K562 (cell line): Measurements from ENCODE around the gene SERPINA1. TPM values are rescaled to one million over a fixed set of nuclear protein-coding genes. Genes with fewer than 3 reads are reported as not detected.

Experiments
- ATAC-seq: fragments of 200-7000 bp; cut with Tn5 transposase; 3 replicates; pipeline ENCODE4 v1.9.1; 2020; ENCODE audit warnings: moderate library complexity
- BruUV-seq: library from RNA; stranded (reverse); fragments of 400-500 nt; replicated peaks from 2 replicates; lab custom pipeline; 2021; lab: Mats Ljungman, UMichigan
- CTCF ChIA-PET: fragments of 300-600 bp; formaldehyde crosslinking; extraction: SDS; loops from one replicate; lab custom pipeline; 2021; ENCODE audit warnings: low intra/inter-chr PET ratio; lab: Yijun Ruan, JAX
- POLR2A ChIA-PET: fragments of 300-600, 350-650 bp; sonication (Branson Sonifier 250); formaldehyde crosslinking; extraction: SDS; loops from one replicate; lab custom pipeline; 2021; ENCODE audit warnings: antibody characterized with exemption, inconsistent platforms; lab: Yijun Ruan, JAX
- DNase-seq, 4 experiments: peaks; one replicate each; pipeline versions ENCODE4 v3.0.0 to v3.0.0-alpha.2; 2011 to 2018; ENCODE audit warnings: low spot score in 3 of 4, mixed read lengths in 3 of 4; ENCODE audit errors: extremely low read depth in 1 of 4
- FAIRE-seq: peaks from 2 replicates; lab custom pipeline; 2011; peaks lifted over from hg19 to GRCh38; lab: Jason Lieb, UNC
- H2AFZ ChIP-seq: 2 replicates; pipeline ENCODE4 v1.6.0; 2011; ENCODE audit warnings: low read depth, low read length, control low read depth, inconsistent platforms
- H3K27ac ChIP-seq: fragments of 200-600 bp; 3 replicates; pipeline ENCODE4 v1.8.0; 2011; ENCODE audit warnings: low read depth, mild to moderate bottlenecking, control low read depth, inconsistent platforms, low read length, moderate library complexity, mixed read lengths; ENCODE audit errors: extremely low read depth
- H3K27me3 ChIP-seq, 2 experiments: fragments of 300-600 bp in 1 of 2; 2 replicates in 1 of 2; 3 replicates in 1 of 2; pipeline versions ENCODE4 v1.6.0 to v1.8.0; 2011; ENCODE audit warnings: inconsistent platforms in 2 of 2, low read length in 2 of 2, mild to moderate bottlenecking in 1 of 2, mixed read lengths in 1 of 2, moderate library complexity in 1 of 2; ENCODE audit not compliant: control insufficient read depth in 2 of 2, insufficient read depth in 2 of 2
- H3K36me3 ChIP-seq: fragments of 300-600 bp; 3 replicates; pipeline ENCODE4 v1.8.0; 2011; ENCODE audit warnings: mild to moderate bottlenecking, low read length, inconsistent platforms; ENCODE audit not compliant: control insufficient read depth, insufficient read depth
- H3K4me1 ChIP-seq, 2 experiments: fragments of 200-600 bp in 1 of 2; replicated peaks in 1 of 2; 2 replicates in 1 of 2; 3 replicates in 1 of 2; pipeline versions ENCODE4 v1.5.1 to v1.8.0; 2011; ENCODE audit warnings: inconsistent platforms in 2 of 2, low read length in 2 of 2, mild to moderate bottlenecking in 1 of 2, mixed read lengths in 1 of 2, moderate library complexity in 1 of 2; ENCODE audit not compliant: control insufficient read depth in 2 of 2, insufficient read depth in 2 of 2
- H3K4me2 ChIP-seq: 2 replicates; pipeline ENCODE4 v1.6.1; 2011; ENCODE audit warnings: low read length, control low read depth, inconsistent platforms, mixed read lengths; ENCODE audit not compliant: insufficient read depth
- H3K4me3 ChIP-seq: fragments of 200-600 bp; sonication (generic), shearing (Covaris generic); 2 replicates; pipeline ENCODE4 v1.5.1; 2016; ENCODE audit warnings: control low read depth, inconsistent platforms
- H3K79me2 ChIP-seq: fragments of 200-600 bp; 3 replicates; pipeline ENCODE4 v1.8.0; 2011; ENCODE audit warnings: low read length, inconsistent platforms; ENCODE audit not compliant: control insufficient read depth, insufficient read depth
- H3K9ac ChIP-seq, 2 experiments: 2 replicates each; pipeline versions ENCODE4 v1.6.0 to v1.6.1; 2011; ENCODE audit warnings: low read depth in 2 of 2, low read length in 2 of 2, control low read depth in 1 of 2, inconsistent platforms in 1 of 2, mild to moderate bottlenecking in 1 of 2, mixed read lengths in 1 of 2; ENCODE audit not compliant: insufficient read depth in 1 of 2
- H3K9me1 ChIP-seq: one replicate; pipeline ENCODE4 v1.6.0; 2011; ENCODE audit warnings: inconsistent platforms, mild to moderate bottlenecking, low read length, moderate library complexity; ENCODE audit not compliant: control insufficient read depth, insufficient read depth
- H3K9me3 ChIP-seq: replicated peaks from 2 replicates; pipeline ENCODE4 v1.5.1; 2011; ENCODE audit warnings: low read depth, low read length, inconsistent platforms; ENCODE audit not compliant: control insufficient read depth, insufficient read depth
- H4K20me1 ChIP-seq: replicated peaks from 2 replicates; pipeline ENCODE4 v1.6.1; 2011; ENCODE audit warnings: low read length, inconsistent platforms, mixed read lengths; ENCODE audit not compliant: control insufficient read depth, insufficient read depth
- FOXJ3 ChIP-seq: sonication (generic); formaldehyde crosslinking; IDR thresholded peaks from 2 replicates; pipeline ENCODE4 v1.4.0; 2020; ENCODE audit warnings: mild to moderate bottlenecking, missing genetic modification reagents
- HNRNPK ChIP-seq: fragments of 200-400 bp; formaldehyde crosslinking; IDR thresholded peaks from one replicate; pipeline ENCODE4 v1.6.1; 2018; ENCODE audit warnings: mild to moderate bottlenecking, low read depth, low read length; ENCODE audit not compliant: poor library complexity, severe bottlenecking
- MEIS2 ChIP-seq: fragments of 450-650 bp; IDR thresholded peaks from 2 replicates; pipeline ENCODE4 v1.6.1; 2014; ENCODE audit warnings: mild to moderate bottlenecking; ENCODE audit not compliant: partially characterized antibody
- RB1 ChIP-seq: fragments of 450-650 bp; IDR thresholded peaks from 2 replicates; pipeline ENCODE4 v1.6.1; 2017; ENCODE audit warnings: low read depth, mild to moderate bottlenecking
- SP2 ChIP-seq: IDR thresholded peaks from 2 replicates; pipeline ENCODE4 v1.6.1; 2011; ENCODE audit warnings: mild to moderate bottlenecking, low read depth, low read length, moderate library complexity; ENCODE audit not compliant: poor library complexity, severe bottlenecking; ENCODE audit errors: extremely low read depth
- STAG1 ChIP-seq: sonication (generic); formaldehyde crosslinking; IDR thresholded peaks from 2 replicates; pipeline ENCODE4 v1.5.0; 2020; ENCODE audit warnings: missing genetic modification reagents, borderline replicate concordance
- ZBTB7A ChIP-seq: IDR thresholded peaks from 2 replicates; pipeline ENCODE4 v1.6.1; 2011; ENCODE audit warnings: low read depth, mild to moderate bottlenecking, low read length, moderate library complexity, borderline replicate concordance; ENCODE audit not compliant: control insufficient read depth
- ZNF586 ChIP-seq: fragments of 450-650 bp; formaldehyde crosslinking; conservative IDR thresholded peaks from 2 replicates; pipeline ENCODE4 v1.4.0; 2020; ENCODE audit warnings: mild to moderate bottlenecking, moderate library complexity
- ZNF75A ChIP-seq: fragments of 450-650 bp; formaldehyde crosslinking; IDR thresholded peaks from 2 replicates; pipeline ENCODE4 v1.4.0; 2020; ENCODE audit warnings: mild to moderate bottlenecking
- ZNF76 ChIP-seq: fragments of 250-450 bp; sonication (Bioruptor Pico); IDR thresholded peaks from 2 replicates; pipeline ENCODE4 v1.4.0; 2020; ENCODE audit warnings: mild to moderate bottlenecking, moderate library complexity, borderline replicate concordance
- ZNF79 ChIP-seq: fragments of 250-450 bp; sonication (Bioruptor Pico); IDR thresholded peaks from 2 replicates; pipeline ENCODE4 v1.4.0; 2020; ENCODE audit warnings: low read depth, mild to moderate bottlenecking, moderate library complexity
- WGBS: fragments of 100-300 bp; shearing (Covaris generic); methylation state at CpG from one replicate; pipeline ENCODE4 v1.1.6; 2016; ENCODE audit warnings: low coverage, mixed read lengths; ENCODE audit not compliant: insufficient coverage; ENCODE audit errors: missing lambda C conversion rate; 5-methylcytosine and 5-hydroxymethylcytosine counted together
- in situ Hi-C: fragments of 300-500 bp; cut with MboI; formaldehyde crosslinking; loops from 4 replicates; pipeline ENCODE4 v1.15.0; 2018; ENCODE audit warnings: inconsistent platforms, mixed read lengths
- intact Hi-C: fragments of 100-400 bp; cut with micrococcal nuclease; formaldehyde crosslinking; loops from 2 replicates; pipeline ENCODE4 v1.14.2; 2022
- polyA plus RNA-seq, 8 experiments: library from polyadenylated mRNA; depleted of rRNA in 4 of 8; stranded (reverse) in 5 of 8; unstranded in 3 of 8; fragments of >200 nt; fragmentation: Nextera tagmentation in 2 of 8; fragmentation: Illumina TruSeq in 1 of 8; extraction: Ambion mirVana in 2 of 8; extraction: Trizol in 1 of 8; gene quantifications; 2 replicates each; pipeline versions ENCODE4 v1.2.1 to v1.2.3, GENCODE V29; 2011 to 2014; ENCODE audit warnings: inconsistent platforms in 1 of 8, missing spikeins in 1 of 8
- total RNA-seq, 7 experiments: library from RNA; depleted of rRNA in 6 of 7; stranded (reverse); fragments of >200 nt in 6 of 7; fragmentation: Illumina TruSeq in 2 of 7; extraction: Trizol in 2 of 7; gene quantifications; 2 replicates each; pipeline versions ENCODE4 v1.2.1 to v1.2.3, GENCODE V29; 2011 to 2021; ENCODE audit warnings: low replicate concordance in 1 of 7
- TF ChIP-seq, protein P1 (sequence below): sonication (generic); formaldehyde crosslinking; IDR thresholded peaks from 2 replicates; pipeline ENCODE4 v1.8.1; 2022; ENCODE audit warnings: missing genetic modification reagents
- TF ChIP-seq, protein P2 (sequence below): fragments of 450-650 bp; IDR thresholded peaks from one replicate; pipeline ENCODE4 v1.6.1; 2018; ENCODE audit warnings: mild to moderate bottlenecking, moderate library complexity; ENCODE audit not compliant: partially characterized antibody
- TF ChIP-seq, protein P3 (sequence below): sonication (generic); formaldehyde crosslinking; IDR thresholded peaks from 2 replicates; pipeline ENCODE4 v1.4.0; 2020; ENCODE audit warnings: mild to moderate bottlenecking, missing genetic modification reagents
- TF ChIP-seq, protein P4 (sequence below): fragments of 450-650 bp; IDR thresholded peaks from 2 replicates; pipeline ENCODE4 v1.6.1; 2017; ENCODE audit warnings: mild to moderate bottlenecking, moderate library complexity

Gene SERPINA1
- total and polyA plus RNA-seq, 9 of the 15 experiments (the other 6 are each of a cell fraction or from before 2014, with no cell fraction given): 4.1 TPM; not detected in 8

DNA sequence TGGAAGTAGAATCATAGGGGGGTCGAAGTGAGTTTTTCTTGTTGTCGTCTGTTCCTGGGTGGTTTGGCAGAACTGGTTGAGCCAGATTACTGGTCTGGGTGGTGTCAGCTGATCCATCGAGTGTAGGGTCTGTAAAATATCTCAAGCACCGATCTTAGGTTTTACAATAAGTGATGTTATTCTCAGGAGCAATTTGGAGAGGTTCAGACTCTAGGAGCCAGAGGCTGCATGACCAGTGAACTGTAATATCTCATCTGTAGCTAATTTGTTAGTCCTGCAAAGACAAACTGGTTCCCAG lies 9.7 kb upstream of the SERPINA1 start:
- Histone ChIP-seq H4K20me1 (no peaks in the 10 kb centered on the region), H3K36me3 (no peaks in the 10 kb centered on the region), H3K4me3 (no peak overlapping the region), H3K27me3 (peaks cover 0 to 5% of the 10 kb centered on the region in 2 experiments; a peak in 1 of 5 replicates), H3K9me1 (no peaks in the 10 kb centered on the region), H3K27ac (no peak overlapping the region), H3K9me3 (no peaks in the 10 kb centered on the region), H3K79me2 (no peaks in the 10 kb centered on the region), H2AFZ (no peak overlapping the region), H3K4me2 (no peak overlapping the region), H3K4me1 (no peaks in the 10 kb centered on the region), H3K9ac (no peak overlapping the region)
- ATAC-seq (no peak), DNase-seq (no peak), FAIRE-seq (no peak)
- CTCF ChIA-PET: no interaction called here
- intact Hi-C loops: no loop called here
- in situ Hi-C loops: no loop called here
- POLR2A ChIA-PET: interaction anchor here (0.6 kb wide), 1 partner anchor 284 kb away, joined by 4 read pairs; no protein-coding TSS in a partner anchor
- BruUV-seq: no TSS peak
- WGBS: 0% methylated on average over 4 of the region's 4 CpGs
- TF ChIP-seq ZNF586 (CRISPR knock-in tag) (no peak), RB1 (no peak), ZNF75A (no peak), ZBTB7A (no peak), SP2 (no peak), ZNF79 (CRISPR knock-in tag) (no peak), STAG1 (CRISPR knock-in tag) (no peak), ZNF76 (CRISPR knock-in tag) (no peak), FOXJ3 (CRISPR knock-in tag) (no peak), MEIS2 (no peak), HNRNPK (no peak)
- TF ChIP-seq, protein P1, sequence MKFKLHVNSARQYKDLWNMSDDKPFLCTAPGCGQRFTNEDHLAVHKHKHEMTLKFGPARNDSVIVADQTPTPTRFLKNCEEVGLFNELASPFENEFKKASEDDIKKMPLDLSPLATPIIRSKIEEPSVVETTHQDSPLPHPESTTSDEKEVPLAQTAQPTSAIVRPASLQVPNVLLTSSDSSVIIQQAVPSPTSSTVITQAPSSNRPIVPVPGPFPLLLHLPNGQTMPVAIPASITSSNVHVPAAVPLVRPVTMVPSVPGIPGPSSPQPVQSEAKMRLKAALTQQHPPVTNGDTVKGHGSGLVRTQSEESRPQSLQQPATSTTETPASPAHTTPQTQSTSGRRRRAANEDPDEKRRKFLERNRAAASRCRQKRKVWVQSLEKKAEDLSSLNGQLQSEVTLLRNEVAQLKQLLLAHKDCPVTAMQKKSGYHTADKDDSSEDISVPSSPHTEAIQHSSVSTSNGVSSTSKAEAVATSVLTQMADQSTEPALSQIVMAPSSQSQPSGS (CRISPR knock-in tag): no peak
- TF ChIP-seq, protein P2, sequence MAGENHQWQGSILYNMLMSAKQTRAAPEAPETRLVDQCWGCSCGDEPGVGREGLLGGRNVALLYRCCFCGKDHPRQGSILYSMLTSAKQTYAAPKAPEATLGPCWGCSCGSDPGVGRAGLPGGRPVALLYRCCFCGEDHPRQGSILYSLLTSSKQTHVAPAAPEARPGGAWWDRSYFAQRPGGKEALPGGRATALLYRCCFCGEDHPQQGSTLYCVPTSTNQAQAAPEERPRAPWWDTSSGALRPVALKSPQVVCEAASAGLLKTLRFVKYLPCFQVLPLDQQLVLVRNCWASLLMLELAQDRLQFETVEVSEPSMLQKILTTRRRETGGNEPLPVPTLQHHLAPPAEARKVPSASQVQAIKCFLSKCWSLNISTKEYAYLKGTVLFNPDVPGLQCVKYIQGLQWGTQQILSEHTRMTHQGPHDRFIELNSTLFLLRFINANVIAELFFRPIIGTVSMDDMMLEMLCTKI: no peak
- TF ChIP-seq, protein P3, sequence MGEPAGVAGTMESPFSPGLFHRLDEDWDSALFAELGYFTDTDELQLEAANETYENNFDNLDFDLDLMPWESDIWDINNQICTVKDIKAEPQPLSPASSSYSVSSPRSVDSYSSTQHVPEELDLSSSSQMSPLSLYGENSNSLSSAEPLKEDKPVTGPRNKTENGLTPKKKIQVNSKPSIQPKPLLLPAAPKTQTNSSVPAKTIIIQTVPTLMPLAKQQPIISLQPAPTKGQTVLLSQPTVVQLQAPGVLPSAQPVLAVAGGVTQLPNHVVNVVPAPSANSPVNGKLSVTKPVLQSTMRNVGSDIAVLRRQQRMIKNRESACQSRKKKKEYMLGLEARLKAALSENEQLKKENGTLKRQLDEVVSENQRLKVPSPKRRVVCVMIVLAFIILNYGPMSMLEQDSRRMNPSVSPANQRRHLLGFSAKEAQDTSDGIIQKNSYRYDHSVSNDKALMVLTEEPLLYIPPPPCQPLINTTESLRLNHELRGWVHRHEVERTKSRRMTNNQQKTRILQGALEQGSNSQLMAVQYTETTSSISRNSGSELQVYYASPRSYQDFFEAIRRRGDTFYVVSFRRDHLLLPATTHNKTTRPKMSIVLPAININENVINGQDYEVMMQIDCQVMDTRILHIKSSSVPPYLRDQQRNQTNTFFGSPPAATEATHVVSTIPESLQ (CRISPR knock-in tag): no peak
- TF ChIP-seq, protein P4, sequence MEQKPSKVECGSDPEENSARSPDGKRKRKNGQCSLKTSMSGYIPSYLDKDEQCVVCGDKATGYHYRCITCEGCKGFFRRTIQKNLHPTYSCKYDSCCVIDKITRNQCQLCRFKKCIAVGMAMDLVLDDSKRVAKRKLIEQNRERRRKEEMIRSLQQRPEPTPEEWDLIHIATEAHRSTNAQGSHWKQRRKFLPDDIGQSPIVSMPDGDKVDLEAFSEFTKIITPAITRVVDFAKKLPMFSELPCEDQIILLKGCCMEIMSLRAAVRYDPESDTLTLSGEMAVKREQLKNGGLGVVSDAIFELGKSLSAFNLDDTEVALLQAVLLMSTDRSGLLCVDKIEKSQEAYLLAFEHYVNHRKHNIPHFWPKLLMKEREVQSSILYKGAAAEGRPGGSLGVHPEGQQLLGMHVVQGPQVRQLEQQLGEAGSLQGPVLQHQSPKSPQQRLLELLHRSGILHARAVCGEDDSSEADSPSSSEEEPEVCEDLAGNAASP: no peak
